ENCODE measurements around the gene ADAM22.

GRCh38 chr7:88203401-88203800 lies 269.4 kb downstream of the ADAM22 start:
- TF ChIP-seq EZH2 (IDR thresholded peaks at IDR 0.05; ENCODE audit: borderline replicate concordance, insufficient read depth, low read depth, low read length, poor library complexity, severe bottlenecking), result no peak
- TF ChIP-seq, protein P1, sequence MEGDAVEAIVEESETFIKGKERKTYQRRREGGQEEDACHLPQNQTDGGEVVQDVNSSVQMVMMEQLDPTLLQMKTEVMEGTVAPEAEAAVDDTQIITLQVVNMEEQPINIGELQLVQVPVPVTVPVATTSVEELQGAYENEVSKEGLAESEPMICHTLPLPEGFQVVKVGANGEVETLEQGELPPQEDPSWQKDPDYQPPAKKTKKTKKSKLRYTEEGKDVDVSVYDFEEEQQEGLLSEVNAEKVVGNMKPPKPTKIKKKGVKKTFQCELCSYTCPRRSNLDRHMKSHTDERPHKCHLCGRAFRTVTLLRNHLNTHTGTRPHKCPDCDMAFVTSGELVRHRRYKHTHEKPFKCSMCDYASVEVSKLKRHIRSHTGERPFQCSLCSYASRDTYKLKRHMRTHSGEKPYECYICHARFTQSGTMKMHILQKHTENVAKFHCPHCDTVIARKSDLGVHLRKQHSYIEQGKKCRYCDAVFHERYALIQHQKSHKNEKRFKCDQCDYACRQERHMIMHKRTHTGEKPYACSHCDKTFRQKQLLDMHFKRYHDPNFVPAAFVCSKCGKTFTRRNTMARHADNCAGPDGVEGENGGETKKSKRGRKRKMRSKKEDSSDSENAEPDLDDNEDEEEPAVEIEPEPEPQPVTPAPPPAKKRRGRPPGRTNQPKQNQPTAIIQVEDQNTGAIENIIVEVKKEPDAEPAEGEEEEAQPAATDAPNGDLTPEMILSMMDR (IDR thresholded peaks at IDR 0.05), result no peak
